Pons (tissue), 1 donor: Measurements from ENCODE around the gene IKZF1.

Experiments used
- DNase-seq: peaks from one replicate; pipeline ENCODE4 v3.0.0-alpha.2; 2016; ENCODE audit warnings: low spot score

Gene IKZF1

GRCh38 chr7:50304129-50304910, at the start of gene IKZF1:
Gene IKZF1, plus strand, starts transcription at chr7:50304716. Its CDS starts 14,346 bp downstream, at chr7:50319062.
- no peak for DNase-seq

DNA sequence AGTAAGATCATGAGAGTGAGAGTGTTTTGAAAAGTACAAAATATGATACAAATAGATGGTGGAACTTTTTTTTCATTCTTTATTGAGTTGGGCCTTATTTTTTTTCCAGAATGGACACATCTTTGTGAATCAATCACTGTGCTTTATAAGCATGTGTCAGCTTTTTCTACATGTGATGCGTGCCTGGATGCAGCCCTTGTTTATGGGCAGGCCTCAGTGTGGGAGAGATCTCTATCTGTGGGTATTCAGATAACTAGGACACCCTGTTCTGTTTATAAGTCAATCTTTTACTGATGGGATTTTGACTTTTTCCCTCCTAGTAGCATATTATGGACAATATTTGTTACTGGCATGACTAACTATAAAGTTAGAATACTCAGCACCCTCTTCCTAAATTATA, 42.9 kb upstream of the IKZF1 start:
- DNase-seq = no peak

GRCh38 chr7:50262446-50262845, 42.1 kb upstream of the IKZF1 start:
- DNase-seq = no peak

DNA sequence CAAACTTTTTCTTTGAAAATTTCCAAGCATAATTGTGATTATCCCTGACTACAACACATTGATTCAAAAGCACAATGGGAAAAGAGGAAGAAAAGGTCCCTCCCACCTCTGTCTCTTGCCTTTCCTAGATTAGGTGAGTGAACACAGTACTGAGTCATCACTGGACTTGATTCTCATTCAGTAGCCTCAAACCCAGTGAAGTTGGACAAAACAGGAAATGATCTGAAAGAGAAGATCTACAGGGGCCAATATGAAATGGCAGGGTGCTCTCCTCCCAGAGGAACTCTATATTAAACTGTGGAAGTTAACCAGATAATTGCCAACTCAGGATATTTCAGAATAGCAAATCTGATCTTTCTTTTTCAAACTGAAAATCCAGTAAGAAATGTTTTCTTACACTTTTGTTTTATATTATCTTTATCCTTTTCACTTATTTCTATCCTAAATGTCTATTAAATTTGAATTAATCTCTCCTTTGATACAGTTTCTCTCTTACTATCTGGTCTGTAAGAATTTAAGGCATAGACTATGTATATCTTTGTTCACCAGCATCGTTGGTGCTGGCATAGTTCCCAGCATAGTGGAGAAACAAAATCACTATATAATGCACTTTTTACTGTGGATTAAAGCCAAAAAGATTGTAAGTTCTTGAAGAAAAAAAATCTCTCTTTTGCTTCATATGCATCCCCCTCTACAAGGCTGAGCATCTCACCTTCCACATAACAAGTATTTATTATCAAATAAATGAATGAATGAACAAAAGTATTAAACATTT, 41.4 kb upstream of the IKZF1 start:
- DNase-seq = peak; percentile 37

DNA sequence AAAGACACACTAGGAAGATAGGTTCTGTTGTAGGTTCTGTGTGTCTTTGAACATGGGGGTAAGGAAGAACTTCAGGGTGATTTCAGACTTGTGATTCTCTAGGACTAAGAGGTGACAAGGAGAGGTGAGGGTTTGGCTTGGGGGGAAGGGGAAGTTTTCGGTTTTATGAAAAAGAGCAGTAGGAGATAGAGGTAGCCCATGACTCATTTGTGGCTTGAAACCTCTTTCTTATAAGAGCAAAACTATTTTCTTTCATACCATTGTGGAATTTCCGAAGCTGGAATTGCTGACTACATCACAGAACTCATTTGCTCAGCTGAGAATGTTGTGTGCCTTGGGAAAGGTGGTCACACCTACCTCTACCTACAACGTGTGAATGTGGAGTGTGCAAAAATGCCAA, 39.6 kb upstream of the IKZF1 start:
- no peak for DNase-seq

DNA sequence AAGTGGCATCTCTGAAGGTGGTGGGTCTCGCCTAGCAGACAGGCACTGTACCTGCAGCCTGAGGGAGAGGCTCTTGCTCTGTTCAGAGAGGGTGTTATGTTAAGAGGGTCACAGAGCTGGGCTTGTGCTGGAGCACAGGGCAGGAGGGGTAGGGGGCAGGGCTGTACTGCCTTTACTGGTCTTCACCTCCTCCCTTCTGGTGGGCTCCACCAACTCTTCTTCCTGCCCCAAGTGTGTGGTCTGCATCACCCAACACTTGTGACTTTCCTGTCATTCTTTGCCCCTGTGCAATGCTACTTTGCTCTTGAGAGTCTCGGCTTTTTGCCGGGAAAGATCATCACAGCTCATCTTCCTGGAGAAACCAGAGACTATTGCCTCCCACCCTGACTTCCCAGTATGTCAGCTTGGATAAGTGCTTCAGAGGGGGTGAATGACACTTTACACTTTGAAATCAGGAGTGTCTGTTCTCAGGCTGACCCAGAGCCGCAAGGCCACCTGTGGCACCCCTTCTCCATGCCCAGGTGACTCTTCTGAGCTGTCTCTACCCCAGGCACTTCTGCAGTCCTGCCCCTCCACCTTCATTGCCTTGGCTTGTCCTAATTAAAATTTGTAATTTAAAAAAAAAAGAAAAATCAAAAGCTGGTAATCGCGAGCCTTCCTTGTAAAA, 38.4 kb upstream of the IKZF1 start:
- DNase-seq = no peak

- peak; percentile 13 for DNase-seq
These were observed 37.7 kb upstream of the IKZF1 start for GRCh38 chr7:50266635-50267386.

GRCh38 chr7:50267525-50268041, 36.9 kb upstream of the IKZF1 start:
- DNase-seq = no peak

- DNase-seq = no peak
These were observed 36.3 kb upstream of the IKZF1 start for GRCh38 chr7:50268223-50268622.

DNA sequence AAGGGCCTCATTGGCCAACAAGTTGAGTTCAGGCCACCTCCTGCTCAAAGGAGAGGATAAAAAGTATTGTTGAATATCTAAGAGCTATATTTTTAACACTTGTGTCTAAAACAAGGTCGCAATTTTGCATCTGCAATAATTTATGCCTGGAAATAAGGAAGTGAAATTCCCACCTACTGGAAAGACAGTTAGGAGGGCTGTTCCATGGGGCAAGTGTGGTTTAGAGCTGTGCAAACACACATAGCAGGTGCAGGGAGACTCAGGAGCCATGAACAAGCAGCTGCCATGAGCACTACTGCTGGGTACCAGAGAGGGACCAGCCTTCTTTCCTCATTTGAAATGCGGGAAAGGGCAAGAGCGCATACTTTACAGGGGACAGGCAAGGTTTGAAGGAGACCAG, 35.5 kb upstream of the IKZF1 start:
- no peak for DNase-seq

- no peak for DNase-seq
These were observed 33.9 kb upstream of the IKZF1 start for GRCh38 chr7:50270531-50271018.

DNA sequence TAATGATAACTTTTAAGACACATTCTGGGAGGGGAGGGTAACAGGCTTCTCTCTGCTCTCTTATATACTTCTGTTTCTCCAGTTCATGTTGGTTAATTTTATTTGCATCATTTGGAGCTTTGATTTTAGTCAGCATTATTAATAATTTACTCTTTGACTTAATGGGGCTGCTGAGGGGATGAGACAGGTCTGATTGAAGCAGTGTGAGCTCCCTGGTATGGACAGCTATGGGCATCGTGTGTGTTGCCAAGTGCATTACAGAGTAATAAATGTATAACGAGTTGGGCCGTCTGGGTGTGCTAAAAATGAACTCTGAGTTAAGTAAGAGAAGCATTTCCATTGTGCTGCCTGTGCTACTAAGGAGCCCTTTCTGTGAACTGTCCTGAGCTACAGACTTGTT, 31.7 kb upstream of the IKZF1 start:
- no peak for DNase-seq

GRCh38 chr7:50273301-50273700, 31.2 kb upstream of the IKZF1 start:
- no peak for DNase-seq

DNA sequence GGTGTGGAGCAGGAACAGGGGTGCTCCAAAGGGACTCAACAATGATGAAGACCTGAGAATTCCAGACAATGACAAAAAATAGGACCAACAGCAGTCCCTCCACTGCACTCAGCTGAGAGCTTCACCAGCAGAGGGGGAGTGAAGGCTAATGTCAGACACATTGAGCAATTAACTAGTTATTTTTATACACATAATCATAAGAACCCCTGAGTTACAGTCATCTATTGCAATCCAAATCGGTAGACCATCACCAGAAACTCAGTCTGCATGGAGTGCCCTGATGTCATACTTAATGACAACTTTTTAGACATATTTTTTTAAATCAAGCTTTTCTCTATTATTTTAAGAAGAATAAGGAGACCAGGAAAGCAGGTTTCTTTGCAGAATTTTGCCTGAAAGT, 30.6 kb upstream of the IKZF1 start:
- DNase-seq = no peak

- DNase-seq = no peak
These were observed 30.2 kb upstream of the IKZF1 start for GRCh38 chr7:50274361-50274760.

DNA sequence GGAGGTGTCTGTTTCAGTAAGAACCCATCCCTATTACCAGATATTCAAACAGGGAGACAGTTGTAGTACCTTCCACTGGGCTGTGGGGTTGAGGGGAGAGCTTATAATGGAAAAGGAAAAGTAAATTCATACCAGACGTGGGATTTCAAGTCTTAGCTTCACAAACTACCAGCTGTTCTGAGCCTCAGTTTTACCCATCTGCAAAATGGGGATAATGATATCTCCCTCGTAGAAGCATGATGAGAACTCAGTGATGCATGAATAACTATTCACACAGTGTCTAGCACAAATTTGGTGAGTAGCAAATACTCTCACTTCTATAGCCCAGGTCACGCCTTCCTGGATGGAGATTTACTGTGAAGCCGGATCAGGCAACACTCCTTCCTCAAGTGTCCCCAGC, 29.1 kb upstream of the IKZF1 start:
- no peak for DNase-seq

DNA sequence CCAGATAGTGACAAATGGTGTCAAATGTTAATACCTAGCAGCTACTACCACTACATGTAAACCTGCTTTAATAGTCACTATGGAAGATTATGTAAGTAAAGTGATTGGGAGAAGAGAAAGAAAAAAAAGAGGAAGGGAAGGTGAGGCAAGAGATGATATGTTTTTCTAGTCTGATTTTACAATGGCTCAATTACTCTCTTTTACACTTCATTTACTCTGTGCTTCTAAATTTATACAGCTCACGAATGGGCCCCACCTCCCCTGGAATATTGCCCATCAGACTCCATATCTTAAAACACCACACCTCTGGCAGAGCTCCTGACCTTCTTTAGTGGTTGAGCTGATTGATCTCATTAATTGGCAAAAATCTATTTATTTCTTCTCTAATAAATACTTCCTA, 28.0 kb upstream of the IKZF1 start:
- DNase-seq = no peak

DNA sequence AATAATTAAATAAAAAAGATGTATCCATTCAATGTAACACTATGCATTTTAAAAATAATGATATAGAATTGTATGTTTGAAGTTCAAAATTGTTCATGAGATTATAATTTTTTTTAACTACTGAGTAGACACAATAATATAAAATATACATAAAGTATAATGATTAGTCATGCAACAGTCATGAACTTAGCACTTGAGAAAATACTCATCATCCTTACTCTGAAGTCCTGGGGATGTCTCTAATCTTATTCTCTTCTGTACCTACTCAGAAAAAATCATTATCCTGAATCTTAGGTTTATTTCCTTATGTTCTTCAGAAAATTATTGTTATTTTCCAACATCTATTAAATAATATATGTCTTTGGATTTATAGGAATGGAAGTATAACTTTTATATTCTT, 26.4 kb upstream of the IKZF1 start:
- no peak for DNase-seq

DNA sequence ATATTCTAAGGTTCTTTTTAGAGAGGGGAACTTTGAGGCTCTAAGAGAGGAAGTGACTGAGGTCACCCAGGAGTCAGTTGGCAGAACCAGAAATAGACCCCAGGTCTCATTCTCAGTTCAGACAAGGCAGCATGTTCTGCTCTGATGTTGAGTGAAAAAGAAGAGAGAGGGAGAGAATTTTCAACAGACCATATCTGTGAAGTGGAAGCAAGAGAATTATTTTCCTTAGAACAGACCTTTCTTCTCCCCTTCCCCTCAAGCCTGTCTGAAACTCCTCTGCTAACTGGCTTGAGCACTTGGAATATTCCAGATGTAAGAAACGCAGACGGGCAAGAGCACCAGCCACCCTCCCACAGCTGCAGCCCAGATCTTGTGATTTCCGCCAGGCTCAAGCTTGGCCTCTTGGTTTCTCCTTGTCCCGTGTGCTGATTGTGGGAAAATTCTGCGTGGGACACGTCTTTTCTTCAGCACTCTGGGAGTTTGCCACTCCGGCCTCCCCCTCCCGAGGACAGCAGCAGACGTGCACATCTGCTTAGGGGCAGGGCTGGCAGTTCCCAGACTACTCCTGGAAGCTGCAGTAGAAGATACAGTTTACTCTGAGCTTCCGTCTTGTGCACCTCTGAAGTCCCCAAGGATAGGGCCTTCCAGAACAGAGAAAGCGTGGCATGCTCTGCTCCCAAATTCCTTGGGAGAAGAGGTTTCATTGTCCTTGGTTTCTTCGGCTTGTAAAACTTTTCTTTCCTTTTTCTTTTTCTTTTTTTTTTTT, 22.7 kb upstream of the IKZF1 start:
- peak; percentile 68 for DNase-seq

DNA sequence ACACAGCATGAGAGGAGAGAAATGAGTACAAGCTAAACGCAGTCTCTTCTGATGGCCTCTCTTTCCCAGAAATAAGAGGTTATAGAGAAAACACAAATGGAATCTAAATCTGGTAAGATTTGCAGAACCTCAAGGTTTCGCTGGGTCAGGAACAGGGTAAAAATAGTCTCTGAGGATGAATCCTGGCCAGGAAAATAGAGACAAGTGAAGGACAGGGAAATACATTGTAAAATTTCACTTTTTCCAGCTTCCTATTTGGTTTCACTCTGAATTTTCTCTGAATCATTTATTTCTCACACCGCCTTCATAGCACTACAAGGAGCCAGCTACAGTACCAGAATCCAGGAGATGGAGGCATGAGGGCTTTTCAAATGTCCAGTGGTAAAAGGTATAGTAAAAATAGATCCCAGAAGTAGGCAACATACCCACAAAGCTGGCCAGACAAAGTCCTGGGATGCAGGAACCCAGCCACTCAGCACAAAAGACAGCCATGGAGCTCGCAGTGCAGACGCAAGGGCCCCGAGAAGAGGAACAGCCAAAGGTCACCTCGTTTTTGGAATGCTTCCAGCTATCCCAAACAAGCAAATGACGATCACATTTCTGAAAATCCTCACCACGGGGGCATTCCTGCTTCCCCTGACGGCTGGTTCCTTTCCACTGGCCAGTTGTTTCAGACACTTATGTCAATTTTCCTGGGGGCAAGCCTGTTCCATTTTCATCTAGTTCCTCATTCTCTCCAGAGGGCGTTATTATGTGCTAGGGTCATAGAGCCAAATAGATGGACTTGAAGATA, 21.5 kb upstream of the IKZF1 start:
- DNase-seq = peak; percentile 44
